GM12874 (cell line): ENCODE data around the gene POLR3E.

Experiments
- TF ChIP-seq, protein P1 (sequence below): IDR thresholded peaks from 2 replicates; pipeline ENCODE4 v1.5.1; 2011; ENCODE audit warnings: low read depth, mild to moderate bottlenecking, control low read depth, low read length, moderate library complexity; ENCODE audit not compliant: insufficient read depth

POLR3E gene

DNA sequence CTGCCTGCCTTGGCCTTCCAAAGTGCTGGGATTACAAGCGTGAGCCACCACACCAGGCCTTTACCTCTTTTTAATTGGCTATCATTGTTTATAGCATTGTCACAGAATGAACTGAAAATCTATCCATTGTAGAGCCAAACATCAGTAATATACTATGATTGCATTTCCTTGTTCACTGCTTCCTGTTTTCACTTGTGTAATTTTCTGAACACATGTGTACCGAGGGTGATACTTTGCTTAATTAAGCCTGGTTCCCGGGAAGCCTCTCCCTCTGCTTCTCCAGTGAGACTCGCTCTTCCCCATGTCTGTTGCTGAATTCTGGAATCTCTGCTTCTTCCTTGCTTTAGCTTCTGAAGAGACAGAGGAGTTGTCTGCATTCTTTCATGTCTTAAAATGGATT, 33.1 kb downstream of the POLR3E start:
- TF ChIP-seq, protein P1, sequence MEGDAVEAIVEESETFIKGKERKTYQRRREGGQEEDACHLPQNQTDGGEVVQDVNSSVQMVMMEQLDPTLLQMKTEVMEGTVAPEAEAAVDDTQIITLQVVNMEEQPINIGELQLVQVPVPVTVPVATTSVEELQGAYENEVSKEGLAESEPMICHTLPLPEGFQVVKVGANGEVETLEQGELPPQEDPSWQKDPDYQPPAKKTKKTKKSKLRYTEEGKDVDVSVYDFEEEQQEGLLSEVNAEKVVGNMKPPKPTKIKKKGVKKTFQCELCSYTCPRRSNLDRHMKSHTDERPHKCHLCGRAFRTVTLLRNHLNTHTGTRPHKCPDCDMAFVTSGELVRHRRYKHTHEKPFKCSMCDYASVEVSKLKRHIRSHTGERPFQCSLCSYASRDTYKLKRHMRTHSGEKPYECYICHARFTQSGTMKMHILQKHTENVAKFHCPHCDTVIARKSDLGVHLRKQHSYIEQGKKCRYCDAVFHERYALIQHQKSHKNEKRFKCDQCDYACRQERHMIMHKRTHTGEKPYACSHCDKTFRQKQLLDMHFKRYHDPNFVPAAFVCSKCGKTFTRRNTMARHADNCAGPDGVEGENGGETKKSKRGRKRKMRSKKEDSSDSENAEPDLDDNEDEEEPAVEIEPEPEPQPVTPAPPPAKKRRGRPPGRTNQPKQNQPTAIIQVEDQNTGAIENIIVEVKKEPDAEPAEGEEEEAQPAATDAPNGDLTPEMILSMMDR: no peak

DNA sequence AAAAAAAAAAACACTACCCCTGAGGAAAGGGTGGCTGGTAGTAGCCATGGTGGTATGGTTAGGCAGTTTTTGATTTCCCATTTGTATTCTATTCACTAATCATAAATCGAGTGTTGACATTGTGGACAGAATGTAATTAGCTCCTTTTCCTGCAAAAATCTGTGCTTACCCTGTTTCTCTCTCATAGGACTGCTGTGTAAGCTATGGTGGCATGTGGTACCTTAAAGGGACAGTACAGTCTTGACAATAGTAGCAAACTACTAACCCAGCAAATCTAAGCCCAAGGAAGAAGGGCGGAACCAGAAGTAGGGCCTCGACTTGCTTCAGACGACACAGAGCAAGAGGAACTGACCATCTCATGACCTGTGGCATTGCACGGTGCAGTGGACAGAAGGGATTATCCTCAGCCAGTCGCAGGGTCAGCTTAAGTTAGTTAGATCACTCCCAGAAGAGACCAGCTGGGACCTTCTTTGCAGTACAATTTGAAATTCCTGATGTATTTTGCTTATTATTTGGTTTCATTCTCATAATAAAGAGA, 36.3 kb downstream of the POLR3E start:
- TF ChIP-seq, protein P1: no peak

DNA sequence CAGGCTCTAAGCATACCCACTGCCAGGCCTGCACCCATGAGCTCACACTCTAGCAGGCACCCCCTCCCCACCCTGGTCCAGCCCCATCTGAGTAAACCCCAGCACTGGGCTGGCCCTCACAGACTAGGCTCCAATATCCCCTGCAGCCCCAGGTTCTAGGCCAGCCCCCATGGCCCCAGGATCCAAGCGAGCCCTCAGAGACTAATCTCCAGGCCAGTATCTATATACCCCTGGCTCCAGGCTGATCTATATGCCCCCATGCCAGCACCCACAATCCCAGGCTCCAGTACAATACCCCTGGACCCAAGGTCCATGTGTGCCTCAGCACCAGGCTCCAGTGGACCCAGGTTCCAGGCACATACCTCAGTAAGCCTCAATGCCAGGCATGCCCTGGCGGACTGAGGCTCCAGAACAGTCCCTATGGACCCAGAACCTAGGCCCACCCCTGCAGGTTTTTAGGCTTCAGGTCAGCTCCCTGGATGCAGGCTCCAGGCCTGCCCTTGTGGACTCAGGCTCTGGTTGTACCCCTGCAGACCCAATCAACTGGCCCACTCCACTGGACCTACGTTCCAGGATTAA, 38.5 kb downstream of the POLR3E start:
- TF ChIP-seq, protein P1: no peak

DNA sequence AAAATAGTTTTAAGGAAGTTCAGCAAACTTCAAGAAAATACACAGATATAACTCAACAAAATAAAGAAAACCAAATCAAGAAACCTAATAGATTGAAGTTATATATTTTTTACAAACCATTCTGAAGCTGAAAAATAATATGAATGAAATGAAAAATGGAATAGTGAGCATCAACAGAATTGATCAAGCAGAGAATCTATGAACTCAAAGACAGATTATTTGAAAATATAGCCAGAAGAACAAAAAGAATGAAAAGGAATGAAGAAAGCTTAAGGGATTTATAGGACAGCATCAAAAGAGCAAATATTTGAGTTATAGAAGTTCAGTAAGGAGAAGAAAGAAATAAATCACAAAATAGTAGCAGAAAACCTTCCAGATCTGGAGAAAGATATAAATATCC, 39.4 kb downstream of the POLR3E start:
- TF ChIP-seq, protein P1: no peak

DNA sequence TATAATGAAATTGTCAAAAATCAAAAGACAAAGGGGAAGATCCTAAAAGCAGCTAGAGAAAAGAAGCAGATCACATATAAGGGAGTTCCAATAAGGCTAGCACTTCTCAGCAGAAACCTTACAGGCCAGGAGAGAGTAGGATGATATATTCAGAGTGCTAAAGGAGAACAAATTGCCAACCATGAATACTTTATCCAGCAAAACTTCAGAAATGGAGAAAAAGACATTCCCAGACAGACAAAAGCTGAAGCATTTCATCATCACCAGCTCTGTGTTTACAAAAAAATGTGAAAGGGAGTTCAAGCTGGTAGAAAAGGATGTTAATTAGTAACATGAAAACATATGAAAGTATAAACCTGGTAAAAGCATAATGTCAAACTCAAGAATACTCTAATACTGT, 39.8 kb downstream of the POLR3E start:
- TF ChIP-seq, protein P1: no peak

DNA sequence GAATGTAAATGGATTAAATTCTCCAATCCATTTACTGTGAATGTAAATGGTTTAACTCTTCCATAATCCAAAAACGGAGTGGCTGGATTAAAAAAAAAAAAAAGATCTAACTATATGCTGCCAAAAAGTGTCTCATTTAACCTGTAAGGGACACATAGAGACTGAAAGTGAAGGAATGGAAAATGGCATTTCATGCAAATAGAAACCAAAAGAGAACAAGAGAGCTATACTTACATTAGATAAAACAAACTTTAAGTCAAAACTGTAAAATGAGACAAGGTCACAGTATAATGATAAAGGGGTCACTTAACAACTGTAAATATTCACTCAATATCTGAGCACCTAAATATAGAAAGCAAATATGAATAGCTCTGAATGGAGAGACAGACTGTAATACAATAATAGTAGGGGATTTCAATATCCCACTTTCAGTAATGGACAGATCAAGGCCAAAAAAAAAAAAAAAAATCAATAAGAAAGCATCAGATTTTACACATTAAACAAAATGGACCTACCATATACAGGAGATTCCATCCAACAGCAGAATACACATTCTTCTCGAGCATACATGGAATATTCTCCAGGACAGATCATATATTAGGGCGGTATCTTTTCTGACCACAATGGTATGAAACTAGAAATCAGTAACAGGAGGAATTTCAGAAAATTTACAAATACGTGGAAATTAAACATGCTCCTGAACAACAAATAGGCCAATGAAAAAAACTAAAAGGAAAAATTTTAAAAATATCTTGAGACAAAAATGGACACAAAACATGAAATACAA, 40.8 kb downstream of the POLR3E start:
- TF ChIP-seq, protein P1: no peak

DNA sequence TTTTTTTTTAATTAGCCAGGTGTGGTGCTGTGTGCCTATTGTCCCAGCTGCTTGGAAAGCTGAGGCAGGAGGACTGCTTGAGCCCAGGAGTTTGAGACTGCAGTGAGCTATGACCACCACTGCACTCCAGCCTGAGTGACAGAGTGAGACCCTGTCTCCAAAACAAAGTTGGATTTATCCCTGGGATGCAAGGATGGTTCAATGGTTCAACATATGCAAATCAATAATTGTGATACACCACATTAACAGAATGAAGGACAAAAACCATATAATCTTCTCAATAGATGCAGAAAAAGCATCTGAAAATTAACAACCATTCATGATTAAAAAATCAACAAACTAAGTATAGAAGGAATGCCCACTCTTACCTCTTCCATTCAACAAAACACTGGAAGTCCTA, 43.7 kb downstream of the POLR3E start:
- TF ChIP-seq, protein P1: no peak
